Kidney glomerular epithelial cell (primary cell): ENCODE results near the gene C6orf47.
A peak's percentile ranks its signal among the peaks of the same experiment; 100 is the strongest.

Source experiments
- DNase-seq: peaks from one replicate; lab custom pipeline; 2025; lab: John Stamatoyannopoulos, UW

C6orf47 gene

DNA sequence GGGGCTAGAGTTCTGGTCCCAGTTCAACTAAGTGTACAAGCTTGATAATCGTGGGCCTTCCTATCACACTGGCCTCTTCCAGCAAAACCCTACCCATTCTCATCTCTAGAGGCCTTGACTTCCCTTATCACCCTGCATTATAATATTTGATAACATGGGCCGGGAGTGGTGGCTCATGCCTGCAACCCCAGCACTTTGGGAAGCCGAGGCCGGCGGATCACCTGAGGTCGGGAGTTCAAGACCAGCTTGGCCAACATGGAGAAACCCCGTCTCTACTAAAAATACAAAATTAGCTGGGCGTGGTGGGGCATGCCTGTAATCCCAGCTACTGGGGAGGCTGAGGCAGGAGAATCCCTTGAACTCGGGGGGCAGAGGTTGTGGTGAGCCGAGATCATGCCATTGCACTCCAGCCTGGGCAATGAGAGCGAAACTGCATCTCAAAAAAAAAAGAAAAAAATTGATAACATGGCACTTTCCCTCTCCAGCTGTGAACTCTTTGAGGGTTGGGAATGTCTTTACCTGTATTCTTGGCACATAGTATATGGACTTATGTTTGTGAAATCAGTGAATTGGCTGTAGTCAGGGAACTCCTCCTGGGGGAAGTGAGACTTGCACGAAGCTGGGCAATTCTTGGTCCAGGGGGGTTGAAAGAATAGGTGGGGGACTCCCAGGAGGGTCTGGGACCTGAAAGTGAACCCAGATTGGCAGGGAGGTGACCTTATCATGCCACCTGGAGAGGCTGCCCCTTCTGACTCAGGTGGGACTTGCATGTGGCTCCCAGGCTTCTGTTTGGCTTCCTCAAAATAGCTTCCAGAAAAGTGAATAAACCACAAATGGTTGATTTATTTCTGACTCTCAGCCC lies 915 bp upstream of the C6orf47 start:
- no peak for DNase-seq

- DNase-seq = no peak
Observed at GRCh38 chr6:31659649-31660380, 763 bp downstream of the C6orf47 start.

- DNase-seq = no peak
Observed at GRCh38 chr6:31658983-31659648, 1.5 kb downstream of the C6orf47 start.

GRCh38 chr6:31658158-31658688 lies 2.4 kb downstream of the C6orf47 start:
- DNase-seq = no peak

DNA sequence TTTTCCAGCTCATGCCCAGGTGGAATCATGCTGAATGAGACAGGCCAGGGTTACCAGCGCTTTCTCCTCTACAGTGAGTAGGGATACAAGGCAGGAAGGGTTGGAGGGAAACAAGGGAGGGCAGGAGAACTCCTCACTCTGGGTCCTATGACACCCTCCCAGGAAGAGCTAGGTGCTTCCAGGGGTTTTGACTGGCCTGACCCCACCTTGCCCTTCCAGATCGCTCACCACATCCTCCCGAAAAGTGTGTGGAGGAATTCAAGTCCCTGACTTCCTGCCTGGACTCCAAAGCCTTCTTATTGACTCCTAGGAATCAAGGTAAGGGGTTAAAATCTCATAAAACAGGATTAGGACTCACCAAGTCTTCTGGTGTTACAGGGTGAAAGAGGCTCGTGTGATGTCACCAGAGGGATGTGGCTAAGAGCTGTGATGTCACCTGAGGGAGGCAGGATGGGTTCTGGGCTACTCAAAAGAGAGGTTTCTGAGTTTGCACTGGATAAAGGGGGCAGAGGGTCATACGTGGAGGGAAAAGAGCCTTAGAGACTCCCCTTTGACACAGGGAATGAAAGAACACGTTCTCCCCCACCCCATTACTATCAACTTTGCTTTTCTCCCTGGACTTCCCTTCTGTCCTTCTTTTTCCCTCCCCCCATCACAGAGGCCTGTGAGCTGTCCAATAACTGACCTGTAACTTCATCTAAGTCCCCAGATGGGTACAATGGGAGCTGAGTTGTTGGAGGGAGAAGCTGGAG lies 3.0 kb downstream of the C6orf47 start:
- DNase-seq = no peak

DNA sequence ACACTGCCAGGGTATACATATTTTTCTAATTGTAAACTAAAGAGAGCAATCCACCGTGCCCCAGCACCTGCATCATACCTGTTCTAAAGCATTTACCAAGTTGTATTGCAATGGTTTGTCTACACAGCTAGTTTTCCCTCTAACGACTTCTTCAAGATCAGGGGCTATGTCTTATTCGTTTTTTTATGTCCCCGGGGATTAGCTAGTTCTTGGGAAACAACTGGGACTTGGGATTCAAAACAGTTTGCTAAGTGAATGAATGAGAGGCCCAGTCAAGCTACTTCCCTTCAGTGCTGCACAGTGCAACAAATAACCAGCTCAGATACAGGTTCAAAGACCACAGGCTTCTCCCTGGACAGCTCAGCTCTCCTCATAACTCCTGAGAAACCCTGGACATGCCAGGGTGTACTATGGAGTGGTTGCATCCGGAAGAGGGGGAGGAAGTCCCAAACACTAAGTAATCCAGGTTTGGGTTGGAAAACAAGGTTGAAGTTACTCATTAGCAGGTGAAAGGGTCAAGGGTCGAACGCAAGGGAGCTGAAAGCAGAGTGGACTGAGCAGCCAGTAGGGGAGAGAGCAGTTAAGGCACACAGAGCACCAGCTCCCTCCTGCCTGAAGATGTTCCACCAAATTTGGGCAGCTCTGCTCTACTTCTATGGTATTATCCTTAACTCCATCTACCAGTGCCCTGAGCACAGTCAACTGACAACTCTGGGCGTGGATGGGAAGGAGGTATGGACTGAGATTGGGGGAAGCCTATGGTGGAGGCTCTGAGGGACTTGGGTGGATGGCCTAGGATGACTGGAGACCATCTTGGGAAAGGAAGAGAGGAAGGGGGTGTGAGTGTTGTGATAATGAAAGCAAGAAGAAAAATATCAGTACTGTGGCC lies 5.0 kb downstream of the C6orf47 start, which contains the start of gene APOM:
APOM (plus strand) TSS at position 546 of the 889 bp plus-strand sequence; CDS start at position 619, 73 bp downstream.
- no peak for DNase-seq

DNA sequence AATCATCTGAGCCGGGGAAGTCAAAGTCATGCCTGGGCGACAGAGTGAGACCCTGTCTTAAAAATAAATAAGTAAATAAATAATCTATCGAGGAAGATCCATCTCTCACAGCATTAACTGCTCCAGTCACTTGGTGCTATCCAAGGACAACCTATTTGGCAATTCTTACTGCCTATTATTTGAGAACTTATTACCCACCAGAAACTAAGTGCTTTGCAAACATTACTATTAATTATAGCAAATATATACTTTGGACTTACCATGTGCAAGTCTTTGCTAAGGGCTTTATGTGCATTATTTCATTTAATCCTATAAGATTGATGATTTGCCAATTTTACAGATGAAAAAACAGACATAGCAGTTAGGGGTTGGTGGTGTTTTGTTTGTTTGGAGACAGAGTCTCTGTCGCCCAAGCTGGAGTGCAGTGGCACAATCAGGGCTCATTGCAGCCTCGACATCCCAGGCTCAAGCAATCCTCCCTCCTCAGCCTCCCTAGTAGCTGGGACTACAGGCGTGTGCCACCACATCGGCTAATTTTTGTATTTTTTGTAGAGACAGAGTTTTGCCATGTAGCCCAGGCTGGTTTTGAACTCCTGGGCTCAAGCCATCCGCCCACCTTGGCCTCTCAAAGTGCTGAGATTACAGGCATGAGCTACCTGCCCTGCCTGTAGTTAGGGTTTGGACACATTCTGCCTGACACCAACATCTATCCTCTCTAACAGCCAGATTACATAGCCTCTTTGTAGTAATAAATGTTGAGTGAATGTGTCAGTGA lies 5.8 kb downstream of the C6orf47 start:
- DNase-seq = no peak

DNA sequence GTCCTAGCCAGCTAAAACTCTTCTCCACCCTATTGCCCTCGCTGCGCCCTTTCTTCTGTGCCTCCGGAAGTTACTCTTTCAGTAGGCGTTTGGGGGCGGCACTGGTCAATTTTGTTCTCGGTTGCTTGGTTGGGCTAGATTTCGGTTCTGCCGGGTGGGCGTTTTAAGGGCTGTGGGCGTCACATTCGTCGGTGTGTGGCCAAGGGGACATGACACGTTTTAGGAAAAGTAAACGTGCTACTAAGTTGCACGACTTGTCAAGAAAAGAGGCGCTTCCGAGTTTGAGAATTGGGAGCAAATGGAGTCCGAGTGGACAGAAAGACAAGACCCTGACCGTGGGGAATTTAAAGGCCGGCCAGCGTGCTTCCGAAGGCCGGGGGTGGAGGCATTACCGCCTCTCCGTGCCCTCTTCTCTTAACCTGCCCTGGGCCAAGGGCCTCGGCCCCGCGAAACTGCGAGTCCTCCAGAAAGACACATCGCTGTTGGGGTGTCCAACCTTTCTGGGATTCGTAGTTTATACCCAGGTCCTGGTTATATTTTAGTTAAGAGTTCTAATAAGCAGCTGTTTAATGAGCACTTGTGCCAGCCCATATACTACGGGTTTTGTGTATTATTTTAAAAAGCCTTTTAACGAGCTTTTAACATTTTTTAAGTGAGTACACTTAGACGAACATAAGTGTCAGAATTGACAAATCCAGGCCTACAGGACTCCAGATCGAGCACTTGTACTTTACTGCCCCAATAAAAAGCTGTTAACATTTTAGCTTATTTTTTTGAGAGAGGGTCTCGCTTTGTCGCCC lies 7.5 kb downstream of the C6orf47 start:
- peak; percentile 93 for DNase-seq

GRCh38 chr6:31651602-31652191 lies 8.9 kb downstream of the C6orf47 start:
- peak; percentile 64 for DNase-seq

GRCh38 chr6:31645325-31645724 lies 15.3 kb downstream of the C6orf47 start:
- DNase-seq = no peak

DNA sequence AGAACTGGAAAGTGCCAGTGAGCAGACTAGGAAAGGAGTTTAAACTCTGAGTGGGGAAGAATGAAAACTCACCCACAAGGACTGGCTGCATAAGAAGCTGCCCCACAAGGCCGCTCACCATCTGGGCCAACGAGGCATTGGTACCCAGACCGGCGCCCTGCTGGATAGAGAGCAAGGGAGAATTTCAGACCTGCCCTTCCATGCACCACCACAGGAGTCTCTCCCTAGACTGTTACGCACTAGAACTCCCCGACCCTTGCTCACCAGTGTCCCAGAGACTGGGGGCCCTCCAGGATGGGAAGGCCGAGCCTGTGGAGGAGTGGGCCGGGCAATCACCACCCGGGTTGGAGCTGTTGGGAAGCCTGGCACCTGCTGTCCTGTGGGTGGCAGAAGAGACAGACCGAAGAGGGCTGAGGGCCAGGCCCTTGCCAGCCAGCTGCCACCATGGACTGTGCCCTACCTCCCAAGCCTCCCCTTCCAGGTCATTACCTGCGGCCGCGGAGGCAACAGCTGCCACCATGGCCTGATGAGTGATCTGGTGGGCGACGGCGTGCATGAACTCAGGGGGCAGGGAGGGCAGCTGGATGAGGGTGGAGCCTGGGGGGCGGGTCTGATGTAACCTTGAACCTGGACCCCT lies 16.6 kb downstream of the C6orf47 start:
- DNase-seq = no peak

DNA sequence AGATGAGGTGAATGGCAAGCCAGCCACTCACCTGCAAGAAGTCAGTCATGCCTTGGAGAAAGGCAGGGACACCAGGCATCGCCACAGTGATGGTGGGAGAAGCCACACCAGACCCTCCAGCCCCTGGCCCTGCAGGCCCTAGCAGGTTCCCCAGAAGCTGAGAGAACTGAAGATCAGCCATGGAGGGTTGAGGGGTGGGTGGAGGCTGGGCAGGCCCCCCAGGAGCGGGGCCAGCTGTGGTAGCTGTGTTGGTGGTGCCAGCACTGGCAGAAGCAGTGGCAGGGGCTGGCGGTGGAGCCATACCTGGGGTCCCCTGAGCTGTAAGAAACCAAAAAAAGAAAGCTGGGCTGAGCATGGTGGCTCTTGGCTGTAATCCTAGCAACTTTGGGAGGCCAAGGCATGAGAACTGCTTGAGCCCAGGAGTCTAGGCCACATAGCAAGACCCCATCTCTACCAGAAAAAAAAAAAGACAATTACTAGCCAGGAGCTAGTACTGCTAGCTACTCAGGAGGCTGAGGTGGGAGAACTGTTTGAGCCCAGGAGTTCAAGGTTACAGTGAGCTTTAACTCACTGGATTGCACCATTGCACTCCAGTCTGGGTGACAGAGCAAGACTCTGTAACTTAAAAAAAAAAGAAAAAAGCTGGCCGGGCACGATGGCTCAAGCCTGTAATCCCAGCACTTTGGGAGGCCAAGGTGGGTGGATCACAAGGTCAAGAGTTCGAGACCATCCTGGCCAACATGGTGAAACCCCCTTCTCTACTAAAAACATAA lies 17.6 kb downstream of the C6orf47 start:
- DNase-seq = no peak

DNA sequence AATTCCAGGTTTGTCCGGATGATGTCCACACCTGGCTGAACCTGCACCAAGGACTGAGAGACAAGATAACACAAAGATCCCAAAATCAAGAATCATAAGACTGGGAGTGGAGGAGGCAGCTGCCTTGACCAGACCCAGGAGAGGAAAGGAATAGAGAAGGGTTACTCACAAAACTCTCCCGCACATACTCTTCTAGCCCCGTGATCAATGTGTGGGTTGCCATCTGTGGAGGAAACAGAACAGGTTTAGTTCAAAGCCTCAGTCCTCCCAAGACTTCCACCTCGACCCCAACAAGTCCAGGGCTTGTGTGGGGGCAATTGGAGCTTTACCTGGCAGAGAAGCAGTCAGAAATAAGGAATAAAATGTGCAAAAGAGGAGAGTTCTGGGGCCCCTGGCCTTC lies 19.2 kb downstream of the C6orf47 start:
- no peak for DNase-seq

DNA sequence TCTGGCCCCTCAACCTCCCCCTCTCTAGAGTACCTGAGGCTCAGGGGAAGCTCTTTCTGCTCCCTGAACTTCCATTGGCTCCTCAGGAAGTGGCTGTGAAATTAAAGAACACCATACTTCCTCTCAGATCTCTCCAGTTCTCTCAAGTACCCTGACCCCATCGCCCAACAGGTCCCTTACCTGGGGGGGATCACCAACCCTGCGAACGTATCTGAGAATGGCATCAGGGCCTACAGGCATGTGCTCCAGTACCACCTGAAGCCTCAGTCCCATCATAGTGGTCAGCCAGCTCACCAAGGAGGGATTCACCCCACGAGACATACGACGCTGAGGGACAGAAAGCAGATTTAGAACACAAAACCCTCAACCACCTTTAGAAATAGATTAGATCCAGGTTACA lies 20.0 kb downstream of the C6orf47 start:
- no peak for DNase-seq

- DNase-seq = no peak
Observed at GRCh38 chr6:31639449-31639861, 21.1 kb downstream of the C6orf47 start.

GRCh38 chr6:31639043-31639442 lies 21.5 kb downstream of the C6orf47 start:
- no peak for DNase-seq
